GM18861 (cell line): Measurements from ENCODE around the gene TMEM141.
"Not testable (repeated sequence)": the region's sequence is repeated elsewhere in the genome, so short reads cannot be mapped to it uniquely, and the experiment has no call there.

Source experiments
- ATAC-seq: cut with Tn5 transposase; IDR thresholded peaks from one replicate; pipeline ENCODE4 v1.9.1; 2021; ENCODE audit not compliant: unreplicated experiment

TMEM141 gene

DNA sequence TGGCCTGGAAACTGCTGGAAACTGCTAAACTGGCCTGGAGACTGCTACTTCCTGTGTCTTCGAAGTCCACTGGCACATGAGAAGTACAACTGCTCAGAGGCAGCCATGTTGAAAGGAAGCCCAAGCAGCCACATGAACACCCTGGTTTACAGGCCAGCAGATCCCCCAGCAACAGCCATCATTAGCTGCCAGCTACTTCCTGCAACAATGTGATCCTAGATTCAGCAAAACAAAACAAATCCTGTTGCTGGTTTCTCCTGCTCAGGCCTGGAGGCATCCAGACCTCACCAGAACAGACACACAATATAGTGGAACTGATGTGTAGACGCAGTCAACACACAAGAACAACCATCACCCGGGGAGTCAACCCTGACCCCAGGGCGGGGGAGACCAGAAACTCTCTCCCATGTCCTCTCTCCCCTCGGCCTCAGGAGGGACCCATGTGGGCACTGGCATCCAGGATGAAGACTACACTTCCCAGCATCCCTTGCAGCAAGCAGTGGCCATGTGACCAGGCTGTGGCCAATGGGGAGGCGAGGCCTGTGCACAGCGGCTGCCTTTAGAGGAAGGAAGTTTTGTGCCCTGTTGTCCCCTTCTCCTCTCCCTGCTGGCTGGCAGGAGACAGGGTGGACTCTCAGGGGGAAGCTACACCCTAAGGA is 17.6 kb upstream of the TMEM141 start:
- ATAC-seq, result no peak

DNA sequence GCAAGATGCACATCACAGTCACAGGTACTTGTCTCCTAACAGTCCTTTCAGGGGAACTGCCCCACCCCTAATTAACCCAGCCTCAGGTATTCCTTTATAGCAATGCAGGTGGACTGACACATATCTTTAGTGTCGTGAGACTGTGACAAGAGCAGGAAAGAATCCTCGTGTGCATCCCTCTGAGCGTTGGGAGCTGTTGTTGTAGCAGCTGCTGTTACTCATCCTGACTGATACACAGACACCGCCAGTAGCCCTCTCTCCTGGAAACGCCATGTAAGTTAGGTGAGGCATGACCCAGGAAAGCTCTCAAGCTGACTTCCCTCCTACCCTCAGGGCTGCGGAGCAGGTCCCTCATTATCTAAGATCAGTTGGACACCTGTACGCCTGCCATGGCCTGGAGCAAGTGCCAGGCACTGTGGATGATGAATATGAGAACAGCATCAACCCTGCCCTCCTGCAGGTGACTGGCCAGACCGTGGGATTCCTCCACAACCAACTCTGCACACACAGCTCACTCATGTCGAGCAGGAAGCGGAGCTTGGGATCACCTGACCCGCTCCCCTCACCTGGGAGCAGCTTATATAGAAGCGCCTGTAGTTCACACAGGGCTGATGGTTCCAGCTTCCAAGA is 16.6 kb upstream of the TMEM141 start:
- ATAC-seq, result no peak

DNA sequence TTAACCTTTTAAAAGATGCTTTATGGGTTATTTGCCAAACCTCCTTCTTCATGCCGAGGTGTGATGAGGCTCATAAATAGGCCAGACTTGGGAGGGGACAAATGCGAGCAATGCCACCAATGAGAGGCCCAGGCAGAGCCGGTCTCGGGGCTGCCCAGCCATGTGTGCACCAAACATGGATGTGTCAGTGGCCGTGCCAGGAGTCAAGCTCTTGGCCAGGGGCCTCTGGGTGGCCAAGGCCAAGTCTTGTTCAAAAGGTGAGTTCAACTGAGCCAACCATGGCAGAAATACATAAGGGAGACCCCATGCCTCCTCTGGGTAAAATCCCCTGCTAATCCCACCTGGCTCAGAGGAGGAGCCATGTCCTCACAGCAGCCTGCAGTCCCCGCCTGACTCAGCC is 16.0 kb upstream of the TMEM141 start:
- no peak for ATAC-seq

DNA sequence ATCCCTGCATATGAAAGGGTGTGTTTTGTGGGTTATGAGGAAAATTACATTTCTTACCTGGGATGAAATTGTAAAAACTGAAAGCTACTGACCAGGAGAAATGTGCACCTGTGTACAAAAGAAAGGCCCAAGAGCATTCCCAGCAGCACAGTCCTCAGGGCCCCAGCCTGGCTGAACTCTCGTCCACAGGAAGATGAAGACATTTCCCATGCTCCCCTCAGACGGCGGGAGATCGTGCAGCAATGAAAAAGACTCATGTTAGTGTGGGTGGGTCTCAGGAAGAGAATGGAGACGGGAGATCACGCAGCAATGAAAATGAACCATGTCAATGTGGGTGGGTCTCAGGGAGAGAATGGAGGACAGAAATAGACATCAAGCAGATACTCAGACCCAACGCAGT is 14.2 kb upstream of the TMEM141 start:
- no peak for ATAC-seq

DNA sequence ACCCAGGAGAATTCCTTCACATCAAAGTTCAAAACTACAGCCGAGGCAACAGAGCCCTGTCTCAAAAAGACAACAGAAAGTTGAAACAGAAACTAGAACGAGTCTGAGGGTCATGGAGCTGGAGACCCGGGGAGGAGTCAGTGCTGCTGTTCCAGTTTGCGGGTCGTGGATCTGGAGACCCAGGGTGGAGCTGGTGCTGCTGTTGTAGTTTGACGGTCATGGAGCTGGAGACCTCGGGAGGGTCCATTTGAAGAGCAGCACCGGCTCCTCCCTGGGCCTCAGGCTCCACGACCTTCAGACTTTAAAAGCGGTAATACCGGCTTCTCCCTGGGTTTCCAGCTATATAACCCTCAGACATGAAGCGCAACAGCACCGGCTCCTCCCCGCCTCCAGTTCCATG is 13.8 kb upstream of the TMEM141 start:
- ATAC-seq, result no peak

DNA sequence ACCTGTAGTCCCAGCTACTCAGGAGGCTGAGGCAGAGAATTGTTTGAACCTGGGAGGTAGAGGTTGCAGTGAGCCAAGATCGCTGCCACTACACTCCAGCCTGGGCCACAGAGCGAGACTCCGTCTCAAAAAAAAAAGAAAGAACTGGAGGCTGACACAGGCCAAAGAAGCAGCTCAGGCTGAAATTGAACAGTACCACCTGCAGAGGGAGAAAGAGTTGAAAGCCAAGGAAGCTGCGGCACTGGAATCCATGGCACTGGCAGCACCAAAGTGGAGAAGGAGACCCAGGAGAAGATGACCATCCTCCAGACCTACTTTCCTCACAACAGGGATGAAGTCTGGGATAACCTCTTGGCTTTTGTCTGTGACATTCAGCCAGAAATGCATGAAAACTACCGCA is 11.3 kb upstream of the TMEM141 start:
- ATAC-seq, result no peak

DNA sequence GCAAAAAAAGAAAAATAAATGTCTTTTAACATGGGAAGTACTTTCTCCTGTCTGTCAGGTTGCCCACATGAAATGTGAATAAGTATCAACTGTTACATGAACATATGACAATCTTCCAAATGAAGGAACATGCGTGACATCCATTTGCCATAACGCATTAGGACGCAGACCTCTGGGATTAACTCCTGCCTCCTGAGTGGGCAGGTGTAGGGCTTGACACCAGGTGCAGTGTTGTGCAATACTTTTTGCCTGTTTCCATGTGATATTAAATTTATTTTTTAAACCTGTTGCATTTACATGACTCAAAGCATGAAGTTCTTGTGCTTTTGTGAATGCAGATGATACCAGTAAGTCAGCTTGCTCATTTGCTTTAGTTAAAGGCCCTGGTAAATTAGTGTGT is 8.7 kb upstream of the TMEM141 start:
- no peak for ATAC-seq

DNA sequence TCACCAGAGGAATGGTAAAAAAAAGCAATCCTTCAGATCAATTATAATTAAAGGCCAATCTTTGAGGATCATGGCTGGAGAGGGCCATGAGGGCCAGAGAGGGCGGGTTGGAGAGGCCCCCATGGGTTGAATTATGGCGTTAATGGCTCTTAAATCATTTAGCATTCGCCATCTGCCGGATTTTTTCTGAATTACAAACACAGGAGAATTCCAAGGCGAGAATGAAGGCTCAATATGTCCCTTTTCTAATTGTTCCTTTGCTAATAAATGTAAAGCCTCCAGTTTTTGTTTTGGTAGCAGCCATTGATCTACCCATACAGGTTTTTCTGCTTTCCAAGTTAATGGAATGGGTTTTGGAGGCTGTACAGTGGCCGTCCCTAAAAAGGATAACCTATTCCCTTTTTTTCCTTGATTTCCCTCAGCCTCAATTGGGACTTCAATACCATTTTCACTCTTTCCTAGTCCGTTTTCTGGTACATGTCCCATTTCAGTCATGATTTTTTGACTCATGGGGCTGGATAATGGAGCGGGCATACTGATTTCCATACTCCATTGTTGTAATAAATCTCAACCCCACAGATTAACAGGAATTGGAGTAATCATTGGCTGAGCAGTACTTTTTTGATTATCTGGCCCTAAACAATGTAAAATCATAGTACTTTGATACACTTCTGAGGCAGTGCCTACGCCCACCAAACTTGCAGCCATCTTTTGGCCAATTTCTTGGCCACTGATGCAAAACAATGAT is 6.7 kb upstream of the TMEM141 start:
- ATAC-seq, result no peak

DNA sequence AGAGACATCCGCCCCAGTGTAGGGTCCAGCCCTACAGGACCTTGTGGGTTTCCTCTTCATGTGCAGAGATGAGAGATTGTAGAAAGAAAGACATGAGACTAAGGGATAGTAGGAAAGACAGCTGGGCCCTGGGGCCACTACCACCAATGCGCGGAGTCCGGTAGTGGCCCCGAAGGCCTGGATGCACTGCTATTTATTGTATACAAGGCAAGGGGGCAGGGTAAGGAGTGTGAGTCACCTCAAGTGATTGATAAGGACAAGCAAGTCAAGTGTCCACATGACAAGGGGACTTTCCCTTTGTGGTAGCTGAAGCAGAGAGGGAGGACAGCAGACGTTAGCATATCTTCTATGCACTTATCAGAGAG is 6.2 kb upstream of the TMEM141 start:
- ATAC-seq, result no peak

DNA sequence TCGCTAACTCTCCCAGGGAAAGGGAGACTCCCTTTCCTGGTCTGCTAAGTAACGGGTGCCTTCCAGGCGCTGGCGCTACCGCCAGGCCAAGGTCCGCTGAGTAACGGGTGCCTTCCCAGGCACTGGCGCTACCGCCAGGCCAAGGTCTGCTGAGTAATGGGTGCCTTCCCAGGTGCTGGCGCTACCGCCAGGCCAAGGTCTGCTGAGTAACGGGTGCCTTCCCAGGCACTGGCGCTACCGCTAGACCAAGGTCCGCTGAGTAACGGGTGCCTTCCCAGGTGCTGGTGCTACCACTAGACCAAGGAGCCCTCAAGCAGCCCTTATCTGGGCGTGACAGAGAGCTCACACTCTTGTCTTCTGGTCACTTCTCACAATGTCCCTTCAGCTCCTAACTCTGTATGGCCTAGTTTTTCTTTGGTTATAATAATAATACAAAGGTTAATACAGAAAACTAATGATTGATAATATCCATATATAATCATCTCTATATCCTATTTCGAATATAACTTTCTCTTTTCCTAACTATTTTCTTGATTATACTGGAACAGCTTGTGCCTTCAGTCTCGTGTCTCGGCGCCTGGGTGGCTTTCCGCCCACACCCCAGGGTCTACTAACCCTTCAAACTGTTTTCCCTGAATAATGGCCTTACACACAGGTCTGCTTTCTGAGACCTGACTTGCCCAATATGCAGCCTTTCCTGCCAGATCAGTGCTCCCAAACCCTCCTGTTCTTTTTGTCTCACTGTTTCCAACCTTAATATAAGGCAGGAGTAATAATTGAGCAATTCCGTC is 5.4 kb upstream of the TMEM141 start:
- not testable (repeated sequence) for ATAC-seq

DNA sequence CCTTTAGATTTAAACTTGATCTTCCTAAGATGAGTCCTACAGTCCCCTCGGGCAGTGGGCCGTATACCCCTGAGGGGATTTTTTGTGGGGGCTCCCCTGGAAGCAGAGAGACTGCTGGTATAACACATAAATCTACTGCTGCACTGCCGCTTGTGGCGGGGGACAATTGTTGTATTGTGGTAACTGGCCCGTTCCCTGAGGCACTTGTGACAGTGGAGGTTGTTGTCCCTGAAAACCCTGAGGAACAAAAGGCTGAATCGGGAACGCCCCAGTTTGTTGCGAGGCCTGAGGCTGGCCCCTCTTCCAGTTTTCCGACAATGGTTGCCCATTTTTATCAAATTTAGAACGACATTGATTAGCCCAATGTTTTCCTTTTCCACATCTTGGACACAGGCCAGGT is 4.7 kb upstream of the TMEM141 start:
- no peak for ATAC-seq

DNA sequence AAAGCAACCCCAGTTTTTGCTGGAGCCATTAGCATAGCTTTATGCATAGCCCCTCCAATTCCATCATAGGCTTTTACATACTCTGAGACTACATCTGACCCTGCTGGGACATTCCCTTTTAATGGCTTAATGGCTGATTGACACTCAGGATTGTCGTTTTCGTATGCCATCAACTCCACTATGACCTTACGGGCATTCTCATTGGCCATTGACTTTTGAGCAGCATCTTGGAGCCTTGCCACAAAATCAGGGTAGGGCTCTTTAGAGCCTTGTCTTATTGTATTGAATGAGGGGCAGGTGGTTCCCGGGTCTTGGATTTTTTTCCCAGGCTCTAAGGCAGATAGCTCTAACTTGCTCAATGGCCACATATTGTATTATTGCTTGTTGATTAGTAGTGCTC is 4.2 kb upstream of the TMEM141 start:
- ATAC-seq, result not testable (repeated sequence)

GRCh38 chr9:136787690-136788400 is 3.3 kb upstream of the TMEM141 start:
- ATAC-seq, result no peak

DNA sequence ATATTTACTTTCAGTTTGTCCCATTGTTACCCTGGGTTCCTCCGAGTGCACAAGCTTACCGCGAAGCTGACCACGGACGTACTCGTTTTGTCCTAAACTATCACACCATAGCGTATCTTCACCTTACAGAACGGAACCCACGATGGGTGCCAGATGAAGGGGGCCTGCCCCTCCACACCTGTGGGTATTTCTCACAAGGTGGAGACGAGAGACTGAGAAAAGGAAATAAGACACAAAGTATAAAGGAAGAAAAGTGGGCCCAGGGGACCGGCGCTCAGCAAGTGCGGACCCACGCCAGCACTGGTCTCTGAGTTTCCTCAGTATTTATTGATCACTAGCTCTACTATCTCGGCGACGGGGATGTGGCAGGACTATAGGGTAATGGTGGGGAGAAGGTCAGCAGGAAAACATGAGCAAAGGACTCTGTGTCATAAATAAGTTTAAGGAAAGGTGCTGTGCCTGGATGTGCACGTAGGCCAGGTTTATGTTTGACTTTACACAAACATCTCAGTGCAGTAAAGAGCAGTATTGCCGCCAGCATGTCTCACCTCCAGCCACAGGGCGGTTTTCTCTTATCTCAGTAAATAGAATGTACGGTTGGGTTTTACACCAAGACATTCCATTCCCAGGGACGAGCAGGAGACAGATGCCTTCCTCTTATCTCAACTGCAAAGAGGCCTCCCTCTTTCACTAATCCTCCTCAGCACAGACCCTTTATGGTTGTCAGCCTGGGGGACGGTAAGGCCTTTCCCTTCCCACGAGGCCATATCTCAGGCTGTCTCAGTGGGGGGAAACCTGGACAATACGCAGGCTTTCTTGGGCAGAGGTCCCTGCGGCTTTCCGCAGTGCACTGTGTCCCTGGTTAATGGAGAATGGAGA is 2.3 kb upstream of the TMEM141 start:
- not testable (repeated sequence) for ATAC-seq

GRCh38 chr9:136789523-136789937 is 1.6 kb upstream of the TMEM141 start:
- no peak for ATAC-seq

GRCh38 chr9:136791516-136792276 is 552 bp downstream of the TMEM141 start:
- no peak for ATAC-seq

GRCh38 chr9:136792321-136793085 is 1.4 kb downstream of the TMEM141 start:
- ATAC-seq, result no peak
